Mesothelial cell of epicardium (in vitro differentiated cells): ENCODE results near the gene SVIL. TPM values are rescaled to one million over a fixed set of nuclear protein-coding genes. Genes with fewer than 3 reads are reported as not detected.
A peak's percentile ranks its signal among the peaks of the same experiment; 100 is the strongest.

Experiments
- DNase-seq, 2 experiments: peaks; one replicate each; pipeline ENCODE4 v3.0.0; 2021; ENCODE audit warnings: low spot score in 2 of 2; ENCODE audit not compliant: unreplicated experiment in 2 of 2
- H3K27ac Mint-ChIP-seq: 2 replicates; pipeline ENCODE4 v1.8.0; 2021; ENCODE audit warnings: mixed read lengths
- H3K27me3 Mint-ChIP-seq: 2 replicates; pipeline ENCODE4 v1.8.0; 2021; ENCODE audit warnings: low read depth, mixed read lengths
- H3K36me3 Mint-ChIP-seq: 2 replicates; pipeline ENCODE4 v1.8.0; 2021; ENCODE audit warnings: mixed read lengths
- H3K4me1 Mint-ChIP-seq: 2 replicates; pipeline ENCODE4 v1.8.0; 2021; ENCODE audit warnings: mixed read lengths
- H3K4me3 Mint-ChIP-seq: 2 replicates; pipeline ENCODE4 v1.8.0; 2021; ENCODE audit warnings: mild to moderate bottlenecking, moderate library complexity, mixed read lengths
- H3K9me3 Mint-ChIP-seq: 2 replicates; pipeline ENCODE4 v1.8.0; 2021; ENCODE audit warnings: mixed read lengths
- total RNA-seq: library from RNA; stranded (reverse); gene quantifications from 3 replicates; pipeline ENCODE4 v1.2.1, GENCODE V29; 2021
- TF ChIP-seq, protein P1 (sequence below): fragments of 200-600 bp; sonication (generic); IDR thresholded peaks from one replicate; pipeline ENCODE4 v1.5.0; 2021; ENCODE audit warnings: antibody characterized with exemption; ENCODE audit not compliant: unreplicated experiment

SVIL gene
- total RNA-seq, 1 donor from 2014 or later: 293 TPM

DNA sequence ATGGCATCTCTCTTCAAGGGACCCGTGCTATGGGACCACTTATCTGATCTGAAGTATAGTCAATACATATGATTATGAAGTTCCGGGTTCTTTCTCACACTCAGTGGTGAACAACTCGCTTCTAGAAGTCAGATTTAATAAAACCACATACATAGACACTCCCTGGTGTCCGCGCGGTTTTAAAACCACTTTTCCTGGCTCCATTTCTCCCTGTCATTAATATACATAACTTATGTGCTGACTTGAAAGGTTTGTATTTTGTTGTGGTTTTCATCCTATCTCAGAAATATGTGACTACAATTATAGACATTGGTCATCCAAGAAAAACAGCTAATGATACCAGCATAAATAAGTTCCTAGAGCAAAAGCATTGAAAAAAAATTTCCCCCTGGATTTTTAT, 34.0 kb downstream of the SVIL start:
- Mint-ChIP-seq H3K9me3 (no peaks in the 10 kb centered on the region), H3K4me1 (peaks cover 42% of the 10 kb centered on the region), H3K27ac (peak overlapping the region; percentile 20), H3K36me3 (peaks cover 1% of the 10 kb centered on the region), H3K4me3 (no peak overlapping the region), H3K27me3 (no peaks in the 10 kb centered on the region)
- no peak for DNase-seq
- TF ChIP-seq, protein P1, sequence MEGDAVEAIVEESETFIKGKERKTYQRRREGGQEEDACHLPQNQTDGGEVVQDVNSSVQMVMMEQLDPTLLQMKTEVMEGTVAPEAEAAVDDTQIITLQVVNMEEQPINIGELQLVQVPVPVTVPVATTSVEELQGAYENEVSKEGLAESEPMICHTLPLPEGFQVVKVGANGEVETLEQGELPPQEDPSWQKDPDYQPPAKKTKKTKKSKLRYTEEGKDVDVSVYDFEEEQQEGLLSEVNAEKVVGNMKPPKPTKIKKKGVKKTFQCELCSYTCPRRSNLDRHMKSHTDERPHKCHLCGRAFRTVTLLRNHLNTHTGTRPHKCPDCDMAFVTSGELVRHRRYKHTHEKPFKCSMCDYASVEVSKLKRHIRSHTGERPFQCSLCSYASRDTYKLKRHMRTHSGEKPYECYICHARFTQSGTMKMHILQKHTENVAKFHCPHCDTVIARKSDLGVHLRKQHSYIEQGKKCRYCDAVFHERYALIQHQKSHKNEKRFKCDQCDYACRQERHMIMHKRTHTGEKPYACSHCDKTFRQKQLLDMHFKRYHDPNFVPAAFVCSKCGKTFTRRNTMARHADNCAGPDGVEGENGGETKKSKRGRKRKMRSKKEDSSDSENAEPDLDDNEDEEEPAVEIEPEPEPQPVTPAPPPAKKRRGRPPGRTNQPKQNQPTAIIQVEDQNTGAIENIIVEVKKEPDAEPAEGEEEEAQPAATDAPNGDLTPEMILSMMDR: no peak

- H3K4me3 Mint-ChIP-seq: no peak overlapping the region
- DNase-seq: no peak
- TF ChIP-seq, protein P1: no peak
- H3K36me3 Mint-ChIP-seq: peaks cover 1% of the 10 kb centered on the region
- H3K9me3 Mint-ChIP-seq: no peaks in the 10 kb centered on the region
- H3K27ac Mint-ChIP-seq: no peak overlapping the region
- no peaks in the 10 kb centered on the region for H3K27me3 Mint-ChIP-seq
- peaks cover 42% of the 10 kb centered on the region for H3K4me1 Mint-ChIP-seq
These were observed 34.7 kb downstream of the SVIL start for GRCh38 chr10:29600067-29600466.

GRCh38 chr10:29598851-29599311, 35.9 kb downstream of the SVIL start:
- Mint-ChIP-seq H3K9me3 (no peaks in the 10 kb centered on the region), H3K4me1 (peaks cover 42% of the 10 kb centered on the region), H3K27ac (peak overlapping the region; percentile 84)

GRCh38 chr10:29596826-29597225, 37.9 kb downstream of the SVIL start:
- no peaks in the 10 kb centered on the region for H3K9me3 Mint-ChIP-seq
- H3K4me1 Mint-ChIP-seq: peaks cover 42% of the 10 kb centered on the region
- TF ChIP-seq, protein P1: no peak
- no peak overlapping the region for H3K4me3 Mint-ChIP-seq
- no peaks in the 10 kb centered on the region for H3K27me3 Mint-ChIP-seq
- DNase-seq: no peak
- peaks cover under 1% of the 10 kb centered on the region for H3K36me3 Mint-ChIP-seq
- H3K27ac Mint-ChIP-seq: no peak overlapping the region

More at GRCh38 chr10:29598851-29599311, 35.9 kb downstream of the SVIL start:
- TF ChIP-seq, protein P1: no peak
- no peaks in the 10 kb centered on the region for H3K27me3 Mint-ChIP-seq
- DNase-seq: no peak
- H3K36me3 Mint-ChIP-seq: peaks cover 1% of the 10 kb centered on the region
- H3K4me3 Mint-ChIP-seq: no peak overlapping the region

DNA sequence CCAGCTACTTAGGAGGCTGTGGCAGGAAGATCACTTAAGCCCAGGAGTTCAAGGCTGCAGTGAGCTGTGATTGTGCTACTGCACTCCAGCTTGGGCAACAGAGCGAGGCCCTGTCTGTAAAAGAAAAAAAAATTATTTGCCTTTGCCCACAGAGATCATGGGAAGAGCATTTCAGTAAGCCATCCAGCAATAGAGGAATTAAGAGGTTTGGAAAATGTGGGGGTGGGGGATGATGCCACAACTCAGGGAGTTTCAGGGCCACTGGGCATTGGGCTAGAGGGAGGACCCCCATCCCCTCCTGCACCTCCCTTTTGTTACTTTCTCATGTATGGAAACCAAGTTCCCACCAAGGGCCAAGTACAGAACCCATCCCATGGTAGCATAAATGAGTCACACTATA, 38.4 kb downstream of the SVIL start:
- TF ChIP-seq, protein P1: no peak
- Mint-ChIP-seq H3K36me3 (no peaks in the 10 kb centered on the region), H3K9me3 (no peaks in the 10 kb centered on the region), H3K4me1 (peaks cover 43% of the 10 kb centered on the region), H3K4me3 (no peak overlapping the region), H3K27ac (no peak overlapping the region), H3K27me3 (no peaks in the 10 kb centered on the region)
- no peak for DNase-seq
